Neural cell (in vitro differentiated cells): Measurements from ENCODE around the gene SLC4A8. TPM values are rescaled to one million over a fixed set of nuclear protein-coding genes. Genes with fewer than 3 reads are reported as not detected.

Source experiments
- H2AFZ ChIP-seq: fragments of 200-600, 300-800 bp; sonication (generic), shearing (Covaris generic); 2 replicates; pipeline ENCODE4 v1.6.0; 2014; ENCODE audit warnings: low read depth, mild to moderate bottlenecking, antibody characterized with exemption, low read length, moderate library complexity
- H3F3A ChIP-seq: fragments of 200-600 bp; shearing (Covaris generic); 2 replicates; pipeline ENCODE4 v1.6.1; 2016; ENCODE audit warnings: mild to moderate bottlenecking, moderate library complexity, mixed read lengths, antibody characterized with exemption, low read length; ENCODE audit not compliant: insufficient read depth, poor library complexity, severe bottlenecking
- H3K27ac ChIP-seq: fragments of 200-600, 300-800 bp; sonication (generic), shearing (Covaris generic); 2 replicates; pipeline ENCODE4 v1.5.1; 2014; ENCODE audit warnings: mild to moderate bottlenecking, low read length, moderate library complexity
- H3K27me3 ChIP-seq: fragments of 300-800, 200-600 bp; sonication (generic), shearing (Covaris generic); 2 replicates; pipeline ENCODE4 v1.6.0; 2014; ENCODE audit warnings: mild to moderate bottlenecking, low read depth, low read length, moderate library complexity; ENCODE audit not compliant: insufficient read depth
- H3K36me3 ChIP-seq: fragments of 300-800, 200-600 bp; sonication (generic), shearing (Covaris generic); 2 replicates; pipeline ENCODE4 v1.5.1; 2014; ENCODE audit warnings: mild to moderate bottlenecking, antibody characterized with exemption, low read length, moderate library complexity; ENCODE audit not compliant: insufficient read depth
- H3K4me2 ChIP-seq: fragments of 300-800, 200-600 bp; sonication (generic), shearing (Covaris generic); 2 replicates; pipeline ENCODE4 v1.6.0; 2014; ENCODE audit warnings: mild to moderate bottlenecking, low read length
- H3K4me3 ChIP-seq: fragments of 300-800, 200-600 bp; sonication (generic), shearing (Covaris generic); 2 replicates; pipeline ENCODE4 v1.5.1; 2014; ENCODE audit warnings: mild to moderate bottlenecking, low read length, moderate library complexity
- H3K79me2 ChIP-seq: fragments of 200-600 bp; shearing (Covaris generic); replicated peaks from 2 replicates; pipeline ENCODE4 v1.6.0; 2014; ENCODE audit warnings: mild to moderate bottlenecking, low read length, moderate library complexity; ENCODE audit not compliant: insufficient read depth
- H3K9ac ChIP-seq: fragments of 300-800, 200-600 bp; sonication (generic), shearing (Covaris generic); 2 replicates; pipeline ENCODE4 v1.6.1; 2016; ENCODE audit warnings: mild to moderate bottlenecking, low read length, mixed read lengths
- H3K9me2 ChIP-seq: fragments of 200-600 bp; shearing (Covaris generic); 2 replicates; pipeline ENCODE4 v1.6.1; 2016; ENCODE audit warnings: mild to moderate bottlenecking, low read length, mixed read lengths; ENCODE audit not compliant: insufficient read depth
- H3K9me3 ChIP-seq: fragments of 200-600, 300-800 bp; sonication (generic), shearing (Covaris generic); 2 replicates; pipeline ENCODE4 v1.6.1; 2016; ENCODE audit warnings: mild to moderate bottlenecking, mixed run types, low read length, moderate library complexity, mixed read lengths
- H4K20me1 ChIP-seq: fragments of 200-600 bp; shearing (Covaris generic); 2 replicates; pipeline ENCODE4 v1.6.1; 2016; ENCODE audit warnings: mild to moderate bottlenecking, mixed run types; ENCODE audit not compliant: insufficient read depth
- EP300 ChIP-seq: fragments of 450-650 bp; conservative IDR thresholded peaks from 2 replicates; pipeline ENCODE4 v1.6.1; 2014; ENCODE audit warnings: antibody characterized with exemption, mild to moderate bottlenecking, moderate library complexity; ENCODE audit not compliant: poor library complexity, severe bottlenecking
- EZH2 ChIP-seq: fragments of 200-600, 300-800 bp; shearing (Covaris generic), sonication (generic); IDR thresholded peaks from 2 replicates; pipeline ENCODE4 v1.6.1; 2014; ENCODE audit warnings: antibody characterized with exemption, low read length, borderline replicate concordance, mild to moderate bottlenecking; ENCODE audit not compliant: insufficient read depth, poor library complexity, severe bottlenecking
- MXI1 ChIP-seq: fragments of 450-650 bp; conservative IDR thresholded peaks from 2 replicates; pipeline ENCODE4 v1.6.1; 2014; ENCODE audit warnings: antibody characterized with exemption, mild to moderate bottlenecking; ENCODE audit not compliant: poor library complexity, severe bottlenecking
- POLR2AphosphoS5 ChIP-seq: IDR thresholded peaks from 2 replicates; pipeline ENCODE4 v1.6.1; 2012
- RAD21 ChIP-seq: fragments of 450-650 bp; conservative IDR thresholded peaks from 2 replicates; pipeline ENCODE4 v1.6.1; 2014; ENCODE audit warnings: antibody characterized with exemption, mild to moderate bottlenecking, moderate library complexity
- SMC3 ChIP-seq: fragments of 450-650 bp; conservative IDR thresholded peaks from 2 replicates; pipeline ENCODE4 v1.6.1; 2014; ENCODE audit warnings: antibody characterized with exemption, mild to moderate bottlenecking, moderate library complexity; ENCODE audit not compliant: poor library complexity
- TAF1 ChIP-seq: IDR thresholded peaks from 2 replicates; pipeline ENCODE4 v1.6.1; 2012; ENCODE audit warnings: low read depth
- polyA plus RNA-seq: library from polyadenylated mRNA; depleted of rRNA; stranded (reverse); fragments of >200 nt; gene quantifications from 2 replicates; pipeline ENCODE4 v1.2.3, GENCODE V29; 2014
- TF ChIP-seq, protein P1 (sequence below): fragments of 450-650 bp; IDR thresholded peaks from 2 replicates; pipeline ENCODE4 v1.5.1; 2014; ENCODE audit warnings: antibody characterized with exemption, mild to moderate bottlenecking, moderate library complexity; ENCODE audit not compliant: poor library complexity, severe bottlenecking
- TF ChIP-seq, protein P2 (sequence below): IDR thresholded peaks from 2 replicates; pipeline ENCODE4 v1.6.1; 2012; ENCODE audit warnings: borderline replicate concordance

Gene SLC4A8
- polyA plus RNA-seq, 1 donor from 2014 or later: 37.8 TPM

DNA sequence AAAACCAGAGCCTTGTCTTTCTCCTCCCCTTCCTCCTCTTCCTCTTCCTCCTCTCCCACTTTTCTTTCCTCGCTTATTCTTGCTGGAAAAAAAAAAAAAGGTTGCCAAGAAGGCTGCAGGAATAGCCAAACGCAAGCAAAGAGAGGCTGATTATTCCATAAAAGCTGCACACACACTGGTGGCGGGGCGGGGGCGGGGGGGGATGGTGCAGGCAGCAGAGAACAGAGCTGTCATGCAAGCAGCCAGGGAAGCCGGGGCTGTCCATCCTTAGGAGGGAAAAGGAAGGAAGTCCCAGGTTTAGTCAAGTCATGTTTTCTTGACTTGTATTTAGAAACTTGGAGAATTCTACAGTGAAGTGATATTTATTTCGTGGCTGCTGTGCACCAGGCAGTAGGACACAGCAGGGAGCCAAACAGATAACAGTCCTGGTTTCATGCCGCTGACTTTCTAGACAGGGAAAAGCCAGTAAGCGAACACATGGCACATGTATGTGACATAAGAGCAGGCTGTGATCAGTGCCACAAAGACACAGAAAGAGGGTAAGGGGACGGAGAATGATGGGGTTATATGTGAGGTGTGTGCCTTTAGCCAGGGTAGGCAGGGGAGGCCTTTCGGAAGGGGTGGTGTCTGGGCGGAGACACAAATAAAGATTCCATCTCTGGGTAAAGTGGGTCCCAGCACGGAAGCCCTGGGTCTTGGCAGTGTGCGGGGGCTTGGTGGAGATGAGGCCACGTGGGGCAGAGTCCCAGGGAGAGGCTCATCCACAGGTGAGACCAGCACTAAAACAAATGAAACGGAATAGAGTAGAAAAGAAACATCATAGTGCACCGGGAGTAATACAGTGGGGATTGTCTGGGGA is 109.8 kb downstream of the SLC4A8 start:
- Histone ChIP-seq H3K9me2 (no peaks in the 10 kb centered on the region), H2AFZ (no peak overlapping the region), H3K27ac (no peak overlapping the region), H3K79me2 (no peaks in the 10 kb centered on the region), H3K36me3 (no peaks in the 10 kb centered on the region), H3F3A (no peaks in the 10 kb centered on the region), H4K20me1 (no peaks in the 10 kb centered on the region), H3K27me3 (no peaks in the 10 kb centered on the region), H3K9ac (no peak overlapping the region), H3K4me2 (no peak overlapping the region), H3K4me3 (no peak overlapping the region), H3K9me3 (no peaks in the 10 kb centered on the region)
- TF ChIP-seq RAD21 (no peak), POLR2AphosphoS5 (peak; percentile 31)

DNA sequence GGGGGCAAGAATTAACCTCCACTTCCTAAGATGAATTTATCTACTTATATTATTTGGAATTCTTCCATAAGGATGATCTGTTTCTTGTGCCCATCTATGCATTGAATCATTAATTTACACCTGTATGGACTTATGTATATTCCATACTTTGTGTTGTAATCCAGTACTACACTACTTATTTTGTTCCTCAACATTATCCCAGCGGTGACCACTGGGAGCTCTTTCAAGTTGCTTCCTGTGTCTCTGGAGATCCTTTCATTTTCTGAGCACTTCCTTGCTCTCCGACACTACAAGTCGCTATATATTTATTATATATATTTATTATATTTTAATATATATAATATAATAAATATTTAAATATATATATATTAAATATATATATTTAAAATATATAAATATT is 111.5 kb downstream of the SLC4A8 start:
- H3K4me2 ChIP-seq: no peak overlapping the region
- H3K27ac ChIP-seq: no peak overlapping the region
- no peaks in the 10 kb centered on the region for H3K36me3 ChIP-seq
- no peaks in the 10 kb centered on the region for H3K9me2 ChIP-seq
- H3F3A ChIP-seq: no peaks in the 10 kb centered on the region
- H3K27me3 ChIP-seq: no peaks in the 10 kb centered on the region
- H4K20me1 ChIP-seq: no peaks in the 10 kb centered on the region
- TF ChIP-seq TAF1: no peak
- no peaks in the 10 kb centered on the region for H3K9me3 ChIP-seq
- H3K4me3 ChIP-seq: no peak overlapping the region
- no peak overlapping the region for H2AFZ ChIP-seq
- H3K9ac ChIP-seq: no peak overlapping the region
- H3K79me2 ChIP-seq: no peaks in the 10 kb centered on the region

DNA sequence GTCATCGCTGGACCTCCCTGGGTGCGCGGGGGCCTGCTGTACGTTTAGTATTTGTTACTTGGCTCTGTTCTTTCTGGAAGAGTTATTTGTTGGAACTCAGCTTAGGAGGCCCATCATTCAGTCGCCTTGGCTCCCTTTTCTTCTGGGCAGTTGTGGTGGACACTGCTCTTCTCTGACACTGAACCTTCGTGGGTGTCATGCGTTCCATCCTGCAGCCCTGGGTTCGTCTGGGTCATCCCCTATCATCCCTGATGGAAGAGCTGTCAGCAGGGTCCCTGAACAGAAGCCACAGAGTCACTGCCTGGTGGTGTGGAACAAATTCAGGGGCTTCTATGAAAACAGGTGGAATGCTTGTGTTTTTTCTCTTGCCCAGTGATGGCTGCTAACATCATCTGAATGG is 113.5 kb downstream of the SLC4A8 start:
- Histone ChIP-seq H3F3A (no peaks in the 10 kb centered on the region), H3K27ac (no peak overlapping the region), H3K79me2 (no peaks in the 10 kb centered on the region)

DNA sequence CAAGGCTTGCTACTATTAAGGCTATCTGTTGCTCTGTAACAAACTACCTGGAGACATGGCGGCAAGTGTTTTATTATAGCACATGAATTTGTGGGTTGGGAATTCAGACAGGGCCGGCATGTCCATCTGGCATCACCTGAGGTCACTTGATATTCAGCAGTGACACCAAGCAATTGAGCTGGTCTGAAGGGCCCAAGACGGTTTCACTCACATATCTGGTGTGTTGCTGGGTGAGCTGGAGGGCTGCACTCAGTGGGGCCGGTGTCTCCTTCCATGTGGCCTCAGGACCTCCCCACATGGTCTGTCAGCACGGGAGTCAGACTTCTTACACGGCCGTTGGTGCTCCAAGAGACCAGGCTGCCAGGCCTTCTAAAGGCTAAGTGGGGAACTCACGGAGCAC is 114.0 kb downstream of the SLC4A8 start:
- Histone ChIP-seq H3K79me2 (no peaks in the 10 kb centered on the region), H3K9me2 (no peaks in the 10 kb centered on the region), H3F3A (no peaks in the 10 kb centered on the region), H3K4me2 (no peak overlapping the region), H3K9ac (no peak overlapping the region), H3K9me3 (no peaks in the 10 kb centered on the region), H3K27me3 (no peaks in the 10 kb centered on the region), H3K36me3 (no peaks in the 10 kb centered on the region), H3K27ac (no peak overlapping the region), H2AFZ (no peak overlapping the region), H4K20me1 (no peaks in the 10 kb centered on the region), H3K4me3 (no peak overlapping the region)
- no peak for TF ChIP-seq RAD21
- no peak for TF ChIP-seq TAF1
- TF ChIP-seq, protein P1, sequence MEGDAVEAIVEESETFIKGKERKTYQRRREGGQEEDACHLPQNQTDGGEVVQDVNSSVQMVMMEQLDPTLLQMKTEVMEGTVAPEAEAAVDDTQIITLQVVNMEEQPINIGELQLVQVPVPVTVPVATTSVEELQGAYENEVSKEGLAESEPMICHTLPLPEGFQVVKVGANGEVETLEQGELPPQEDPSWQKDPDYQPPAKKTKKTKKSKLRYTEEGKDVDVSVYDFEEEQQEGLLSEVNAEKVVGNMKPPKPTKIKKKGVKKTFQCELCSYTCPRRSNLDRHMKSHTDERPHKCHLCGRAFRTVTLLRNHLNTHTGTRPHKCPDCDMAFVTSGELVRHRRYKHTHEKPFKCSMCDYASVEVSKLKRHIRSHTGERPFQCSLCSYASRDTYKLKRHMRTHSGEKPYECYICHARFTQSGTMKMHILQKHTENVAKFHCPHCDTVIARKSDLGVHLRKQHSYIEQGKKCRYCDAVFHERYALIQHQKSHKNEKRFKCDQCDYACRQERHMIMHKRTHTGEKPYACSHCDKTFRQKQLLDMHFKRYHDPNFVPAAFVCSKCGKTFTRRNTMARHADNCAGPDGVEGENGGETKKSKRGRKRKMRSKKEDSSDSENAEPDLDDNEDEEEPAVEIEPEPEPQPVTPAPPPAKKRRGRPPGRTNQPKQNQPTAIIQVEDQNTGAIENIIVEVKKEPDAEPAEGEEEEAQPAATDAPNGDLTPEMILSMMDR: no peak
- no peak for TF ChIP-seq MXI1
- TF ChIP-seq SMC3: no peak
- TF ChIP-seq EZH2: no peak
- TF ChIP-seq EP300: no peak
- TF ChIP-seq, protein P2, sequence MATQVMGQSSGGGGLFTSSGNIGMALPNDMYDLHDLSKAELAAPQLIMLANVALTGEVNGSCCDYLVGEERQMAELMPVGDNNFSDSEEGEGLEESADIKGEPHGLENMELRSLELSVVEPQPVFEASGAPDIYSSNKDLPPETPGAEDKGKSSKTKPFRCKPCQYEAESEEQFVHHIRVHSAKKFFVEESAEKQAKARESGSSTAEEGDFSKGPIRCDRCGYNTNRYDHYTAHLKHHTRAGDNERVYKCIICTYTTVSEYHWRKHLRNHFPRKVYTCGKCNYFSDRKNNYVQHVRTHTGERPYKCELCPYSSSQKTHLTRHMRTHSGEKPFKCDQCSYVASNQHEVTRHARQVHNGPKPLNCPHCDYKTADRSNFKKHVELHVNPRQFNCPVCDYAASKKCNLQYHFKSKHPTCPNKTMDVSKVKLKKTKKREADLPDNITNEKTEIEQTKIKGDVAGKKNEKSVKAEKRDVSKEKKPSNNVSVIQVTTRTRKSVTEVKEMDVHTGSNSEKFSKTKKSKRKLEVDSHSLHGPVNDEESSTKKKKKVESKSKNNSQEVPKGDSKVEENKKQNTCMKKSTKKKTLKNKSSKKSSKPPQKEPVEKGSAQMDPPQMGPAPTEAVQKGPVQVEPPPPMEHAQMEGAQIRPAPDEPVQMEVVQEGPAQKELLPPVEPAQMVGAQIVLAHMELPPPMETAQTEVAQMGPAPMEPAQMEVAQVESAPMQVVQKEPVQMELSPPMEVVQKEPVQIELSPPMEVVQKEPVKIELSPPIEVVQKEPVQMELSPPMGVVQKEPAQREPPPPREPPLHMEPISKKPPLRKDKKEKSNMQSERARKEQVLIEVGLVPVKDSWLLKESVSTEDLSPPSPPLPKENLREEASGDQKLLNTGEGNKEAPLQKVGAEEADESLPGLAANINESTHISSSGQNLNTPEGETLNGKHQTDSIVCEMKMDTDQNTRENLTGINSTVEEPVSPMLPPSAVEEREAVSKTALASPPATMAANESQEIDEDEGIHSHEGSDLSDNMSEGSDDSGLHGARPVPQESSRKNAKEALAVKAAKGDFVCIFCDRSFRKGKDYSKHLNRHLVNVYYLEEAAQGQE: no peak
- TF ChIP-seq POLR2AphosphoS5: no peak

More for the DNA sequence above, 113.5 kb downstream of the SLC4A8 start:
- Histone ChIP-seq H3K9ac (no peak overlapping the region), H3K9me3 (no peaks in the 10 kb centered on the region), H3K36me3 (no peaks in the 10 kb centered on the region), H3K9me2 (no peaks in the 10 kb centered on the region), H3K4me2 (no peak overlapping the region), H3K27me3 (no peaks in the 10 kb centered on the region), H3K4me3 (no peak overlapping the region), H4K20me1 (no peaks in the 10 kb centered on the region), H2AFZ (no peak overlapping the region)
- TF ChIP-seq SMC3 (no peak), POLR2AphosphoS5 (no peak)
